HEK293 (cell line): Measurements from ENCODE around the gene RIPPLY2.

Experiments used
- CTCF ChIA-PET: fragments of 350-600 bp; formaldehyde crosslinking; extraction: SDS; loops from one replicate; lab custom pipeline; 2021; ENCODE audit warnings: antibody characterized with exemption; lab: Yijun Ruan, JAX
- POLR2A ChIA-PET: fragments of 300-600 bp; formaldehyde crosslinking; extraction: SDS; loops from one replicate; lab custom pipeline; 2020; ENCODE audit warnings: antibody characterized with exemption, inconsistent platforms; lab: Yijun Ruan, JAX
- H3K27ac ChIP-seq: fragments of 200-500 bp; sonication (Bioruptor generic); 2 replicates; pipeline ENCODE4 v1.5.1; 2014; ENCODE audit warnings: low read depth, low read length, control low read depth, inconsistent platforms; ENCODE audit errors: extremely low read depth
- H3K36me3 ChIP-seq, 2 experiments: fragments of 200-500 bp in 1 of 2; sonication (Bioruptor generic) in 1 of 2; 1 replicate in 1 of 2; 2 replicates in 1 of 2; pipeline ENCODE4 v1.5.1; 2014 to 2017; ENCODE audit warnings: inconsistent platforms in 2 of 2, low read length in 2 of 2; ENCODE audit not compliant: control insufficient read depth in 2 of 2, insufficient read depth in 1 of 2
- H3K4me1 ChIP-seq: fragments of 200-500 bp; sonication (Bioruptor generic); 2 replicates; pipeline ENCODE4 v1.5.1; 2014; ENCODE audit warnings: mild to moderate bottlenecking, low read length, inconsistent platforms; ENCODE audit not compliant: control insufficient read depth, insufficient read depth
- H3K4me3 ChIP-seq: 2 replicates; pipeline ENCODE4 v1.5.1; 2011; ENCODE audit warnings: low read depth, mild to moderate bottlenecking, control low read depth, low read length, moderate library complexity
- H3K9me3 ChIP-seq: fragments of 200-500 bp; sonication (Bioruptor generic); 2 replicates; pipeline ENCODE4 v1.5.1; 2014; ENCODE audit warnings: low read depth, low read length, inconsistent platforms; ENCODE audit not compliant: control insufficient read depth, insufficient read depth
- EGR2 ChIP-seq: fragments of 450-650 bp; formaldehyde crosslinking; IDR thresholded peaks from 2 replicates; pipeline ENCODE4 v1.5.1; 2016; ENCODE audit warnings: low read depth, missing biosample characterization, missing genetic modification characterization
- GLIS2 ChIP-seq: fragments of 450-650 bp; formaldehyde crosslinking; IDR thresholded peaks from 2 replicates; pipeline ENCODE4 v1.5.1; 2016; ENCODE audit warnings: missing biosample characterization, missing genetic modification characterization
- KLF7 ChIP-seq: fragments of 450-650 bp; formaldehyde crosslinking; IDR thresholded peaks from 2 replicates; pipeline ENCODE4 v1.5.1; 2016; ENCODE audit warnings: missing biosample characterization, missing genetic modification characterization, borderline replicate concordance
- KLF8 ChIP-seq: fragments of 450-650 bp; formaldehyde crosslinking; IDR thresholded peaks from 2 replicates; pipeline ENCODE4 v1.5.1; 2016; ENCODE audit warnings: missing biosample characterization, missing genetic modification characterization
- OSR2 ChIP-seq: fragments of 450-650 bp; formaldehyde crosslinking; IDR thresholded peaks from 2 replicates; pipeline ENCODE4 v1.5.1; 2016; ENCODE audit warnings: missing biosample characterization, missing genetic modification characterization
- PATZ1 ChIP-seq: fragments of 450-650 bp; formaldehyde crosslinking; IDR thresholded peaks from 2 replicates; pipeline ENCODE4 v1.5.1; 2016; ENCODE audit warnings: missing biosample characterization, missing genetic modification characterization
- SCRT2 ChIP-seq: fragments of 450-650 bp; formaldehyde crosslinking; IDR thresholded peaks from 2 replicates; pipeline ENCODE4 v1.5.1; 2016; ENCODE audit warnings: missing biosample characterization, missing genetic modification characterization
- TCF7L2 ChIP-seq: IDR thresholded peaks from 2 replicates; pipeline ENCODE4 v1.6.1; 2011; ENCODE audit warnings: low read depth, mild to moderate bottlenecking, inconsistent platforms, low read length, moderate library complexity, borderline replicate concordance
- WT1 ChIP-seq: fragments of 450-650 bp; formaldehyde crosslinking; IDR thresholded peaks from 2 replicates; pipeline ENCODE4 v1.5.1; 2016; ENCODE audit warnings: missing biosample characterization, missing genetic modification characterization
- ZBTB1 ChIP-seq: fragments of 450-650 bp; formaldehyde crosslinking; IDR thresholded peaks from 2 replicates; pipeline ENCODE4 v1.5.1; 2016; ENCODE audit warnings: missing biosample characterization, missing genetic modification characterization
- ZBTB21 ChIP-seq: fragments of 450-650 bp; formaldehyde crosslinking; IDR thresholded peaks from 2 replicates; pipeline ENCODE4 v1.5.1; 2017; ENCODE audit warnings: missing biosample characterization, missing genetic modification characterization
- ZEB2 ChIP-seq: fragments of 450-650 bp; formaldehyde crosslinking; IDR thresholded peaks from 2 replicates; pipeline ENCODE4 v1.5.1; 2016; ENCODE audit warnings: missing biosample characterization, missing genetic modification characterization
- ZFP37 ChIP-seq: fragments of 450-650 bp; formaldehyde crosslinking; IDR thresholded peaks from 2 replicates; pipeline ENCODE4 v1.5.1; 2016; ENCODE audit warnings: missing biosample characterization, missing genetic modification characterization
- ZFP69B ChIP-seq: fragments of 450-650 bp; formaldehyde crosslinking; IDR thresholded peaks from 2 replicates; pipeline ENCODE4 v1.5.1; 2016; ENCODE audit warnings: missing biosample characterization, missing genetic modification characterization
- ZNF114 ChIP-seq: fragments of 450-650 bp; formaldehyde crosslinking; IDR thresholded peaks from 2 replicates; pipeline ENCODE4 v1.5.0; 2017; ENCODE audit warnings: missing biosample characterization, missing genetic modification characterization
- ZNF157 ChIP-seq: fragments of 450-650 bp; formaldehyde crosslinking; IDR thresholded peaks from 2 replicates; pipeline ENCODE4 v1.5.1; 2016; ENCODE audit warnings: missing biosample characterization, missing genetic modification characterization
- ZNF174 ChIP-seq: fragments of 450-650 bp; formaldehyde crosslinking; IDR thresholded peaks from 2 replicates; pipeline ENCODE4 v1.5.0; 2017; ENCODE audit warnings: missing biosample characterization, mild to moderate bottlenecking, missing genetic modification characterization
- ZNF292 ChIP-seq: fragments of 450-650 bp; formaldehyde crosslinking; IDR thresholded peaks from 2 replicates; pipeline ENCODE4 v1.5.1; 2016; ENCODE audit warnings: low read depth, missing biosample characterization, missing genetic modification characterization, borderline replicate concordance
- ZNF335 ChIP-seq: fragments of 450-650 bp; formaldehyde crosslinking; conservative IDR thresholded peaks from 2 replicates; pipeline ENCODE4 v1.5.1; 2016; ENCODE audit warnings: missing biosample characterization, missing genetic modification characterization
- ZNF341 ChIP-seq: fragments of 450-650 bp; formaldehyde crosslinking; IDR thresholded peaks from 2 replicates; pipeline ENCODE4; 2016; ENCODE audit warnings: low read depth, missing biosample characterization, missing genetic modification characterization
- ZNF362 ChIP-seq: fragments of 450-650 bp; formaldehyde crosslinking; IDR thresholded peaks from 2 replicates; pipeline ENCODE4 v1.5.1; 2016; ENCODE audit warnings: missing biosample characterization, missing genetic modification characterization
- ZNF37A ChIP-seq: fragments of 450-650 bp; IDR thresholded peaks from 2 replicates; pipeline ENCODE4 v1.5.1; 2018; ENCODE audit warnings: missing biosample characterization, missing genetic modification characterization
- ZNF426 ChIP-seq: fragments of 450-650 bp; formaldehyde crosslinking; IDR thresholded peaks from 2 replicates; pipeline ENCODE4 v1.5.1; 2017; ENCODE audit warnings: missing biosample characterization, missing genetic modification characterization, mild to moderate bottlenecking, inconsistent platforms, moderate library complexity
- ZNF488 ChIP-seq: fragments of 450-650 bp; formaldehyde crosslinking; IDR thresholded peaks from 2 replicates; pipeline ENCODE4 v1.5.1; 2016; ENCODE audit warnings: missing biosample characterization, missing genetic modification characterization
- ZNF510 ChIP-seq: fragments of 450-650 bp; formaldehyde crosslinking; IDR thresholded peaks from 2 replicates; pipeline ENCODE4 v1.5.1; 2018; ENCODE audit warnings: mild to moderate bottlenecking, missing genetic modification characterization, missing biosample characterization; ENCODE audit not compliant: insufficient replicate concordance
- ZNF549 ChIP-seq: fragments of 450-650 bp; IDR thresholded peaks from 2 replicates; pipeline ENCODE4 v1.5.1; 2018; ENCODE audit warnings: missing biosample characterization, missing genetic modification characterization, mild to moderate bottlenecking, inconsistent platforms, moderate library complexity
- ZNF580 ChIP-seq: fragments of 450-650 bp; formaldehyde crosslinking; IDR thresholded peaks from 2 replicates; pipeline ENCODE4 v1.5.1; 2016; ENCODE audit warnings: missing biosample characterization, missing genetic modification characterization
- ZNF596 ChIP-seq: fragments of 450-650 bp; IDR thresholded peaks from 2 replicates; pipeline ENCODE4 v1.5.0; 2018; ENCODE audit warnings: missing biosample characterization, mild to moderate bottlenecking, missing genetic modification characterization, moderate library complexity
- ZNF621 ChIP-seq: fragments of 450-650 bp; formaldehyde crosslinking; IDR thresholded peaks from 2 replicates; pipeline ENCODE4 v1.5.1; 2017; ENCODE audit warnings: missing biosample characterization, missing genetic modification characterization
- ZNF629 ChIP-seq: fragments of 450-650 bp; formaldehyde crosslinking; IDR thresholded peaks from 2 replicates; pipeline ENCODE4 v1.5.1; 2017; ENCODE audit warnings: missing biosample characterization, missing genetic modification characterization
- ZNF654 ChIP-seq: fragments of 450-650 bp; formaldehyde crosslinking; IDR thresholded peaks from 2 replicates; pipeline ENCODE4 v1.5.1; 2016; ENCODE audit warnings: low read depth, missing biosample characterization, missing genetic modification characterization
- ZNF660 ChIP-seq: fragments of 450-650 bp; IDR thresholded peaks from 2 replicates; pipeline ENCODE4 v1.5.1; 2018; ENCODE audit warnings: missing biosample characterization, mild to moderate bottlenecking, missing genetic modification characterization
- ZNF670 ChIP-seq: fragments of 450-650 bp; formaldehyde crosslinking; IDR thresholded peaks from 2 replicates; pipeline ENCODE4 v1.5.1; 2016; ENCODE audit warnings: missing biosample characterization, missing genetic modification characterization, low read depth
- ZNF777 ChIP-seq: fragments of 450-650 bp; formaldehyde crosslinking; IDR thresholded peaks from 2 replicates; pipeline ENCODE4 v1.5.1; 2017; ENCODE audit warnings: missing biosample characterization, missing genetic modification characterization, borderline replicate concordance
- ZXDB ChIP-seq: fragments of 450-650 bp; formaldehyde crosslinking; IDR thresholded peaks from 2 replicates; pipeline ENCODE4 v1.5.1; 2016; ENCODE audit warnings: missing biosample characterization, missing genetic modification characterization

The RIPPLY2 gene

GRCh38 chr6:83867527-83868161 lies 14.5 kb downstream of the RIPPLY2 start (continued):
- TF ChIP-seq ZNF488 = no peak
- TF ChIP-seq, all 188 proteins: peak for 65

- Histone ChIP-seq H3K27ac (no peak overlapping the region), H3K36me3 (peaks cover 0 to 40% of the 10 kb centered on the region in 2 experiments; a peak in 2 of 3 replicates), H3K4me3 (no peak overlapping the region), H3K9me3 (no peaks in the 10 kb centered on the region), H3K4me1 (no peaks in the 10 kb centered on the region)
- ChIA-PET POLR2A (no interaction called here), CTCF (no interaction called here)
- peak; percentile 48 for TF ChIP-seq KLF8 (tag by site-specific recombination)
- TF ChIP-seq ZNF777 (tag by site-specific recombination) = no peak
- TF ChIP-seq ZNF629 (tag by site-specific recombination) = peak; percentile 91
- no peak for TF ChIP-seq ZNF114
- TF ChIP-seq ZNF362 = peak; percentile 54; the same call in 1 of the 2 replicates
- TF ChIP-seq ZNF335 (tag by site-specific recombination) = peak; percentile 21; the same call in 1 of the 2 replicates
- peak; percentile 84 for TF ChIP-seq ZNF660 (tag by site-specific recombination)
- TF ChIP-seq ZNF510 (tag by site-specific recombination) = peak; percentile 71
- no peak for TF ChIP-seq ZXDB (tag by site-specific recombination)
- TF ChIP-seq SCRT2 (tag by site-specific recombination) = 0 out of 2 replicates have a peak, but pooled peaks have one; percentile 14
- TF ChIP-seq ZNF549 (tag by site-specific recombination) = peak; percentile 100
- peak; percentile 63; the same call in 1 of the 2 replicates for TF ChIP-seq TCF7L2
- no peak for TF ChIP-seq GLIS2 (tag by site-specific recombination)
- no peak for TF ChIP-seq EGR2
- peak; percentile 91 for TF ChIP-seq ZEB2 (tag by site-specific recombination)
- no peak for TF ChIP-seq ZNF292 (tag by site-specific recombination)
- 0 out of 2 replicates have a peak, but pooled peaks have one; percentile 62 for TF ChIP-seq ZNF580 (tag by site-specific recombination)
- no peak for TF ChIP-seq ZNF670 (tag by site-specific recombination)
- TF ChIP-seq OSR2 (tag by site-specific recombination) = peak; percentile 74; the same call in 1 of the 2 replicates
- no peak for TF ChIP-seq ZNF426
- TF ChIP-seq ZNF621 = no peak
- TF ChIP-seq WT1 = 0 out of 2 replicates have a peak, but pooled peaks have one; percentile 32
- TF ChIP-seq ZFP37 = 0 out of 2 replicates have a peak, but pooled peaks have one; percentile 65
- TF ChIP-seq ZNF654 (tag by site-specific recombination) = no peak
- no peak for TF ChIP-seq ZNF174 (tag by site-specific recombination)
- 0 out of 2 replicates have a peak, but pooled peaks have one; percentile 21 for TF ChIP-seq ZNF37A
- no peak for TF ChIP-seq ZBTB1 (tag by site-specific recombination)
- no peak for TF ChIP-seq KLF7
- no peak for TF ChIP-seq ZNF596
- 0 out of 2 replicates have a peak, but pooled peaks have one; percentile 25 for TF ChIP-seq ZFP69B (tag by site-specific recombination)
- no peak for TF ChIP-seq ZNF157 (tag by site-specific recombination)
- peak; percentile 32; the same call in 1 of the 2 replicates for TF ChIP-seq ZBTB21 (tag by site-specific recombination)
- TF ChIP-seq ZNF341 (tag by site-specific recombination) = no peak
- TF ChIP-seq PATZ1 (tag by site-specific recombination) = no peak
Measured at GRCh38 chr6:83868639-83869038, 15.5 kb downstream of the RIPPLY2 start.
